ENCODE results near the gene CALML4.

The CALML4 gene

DNA sequence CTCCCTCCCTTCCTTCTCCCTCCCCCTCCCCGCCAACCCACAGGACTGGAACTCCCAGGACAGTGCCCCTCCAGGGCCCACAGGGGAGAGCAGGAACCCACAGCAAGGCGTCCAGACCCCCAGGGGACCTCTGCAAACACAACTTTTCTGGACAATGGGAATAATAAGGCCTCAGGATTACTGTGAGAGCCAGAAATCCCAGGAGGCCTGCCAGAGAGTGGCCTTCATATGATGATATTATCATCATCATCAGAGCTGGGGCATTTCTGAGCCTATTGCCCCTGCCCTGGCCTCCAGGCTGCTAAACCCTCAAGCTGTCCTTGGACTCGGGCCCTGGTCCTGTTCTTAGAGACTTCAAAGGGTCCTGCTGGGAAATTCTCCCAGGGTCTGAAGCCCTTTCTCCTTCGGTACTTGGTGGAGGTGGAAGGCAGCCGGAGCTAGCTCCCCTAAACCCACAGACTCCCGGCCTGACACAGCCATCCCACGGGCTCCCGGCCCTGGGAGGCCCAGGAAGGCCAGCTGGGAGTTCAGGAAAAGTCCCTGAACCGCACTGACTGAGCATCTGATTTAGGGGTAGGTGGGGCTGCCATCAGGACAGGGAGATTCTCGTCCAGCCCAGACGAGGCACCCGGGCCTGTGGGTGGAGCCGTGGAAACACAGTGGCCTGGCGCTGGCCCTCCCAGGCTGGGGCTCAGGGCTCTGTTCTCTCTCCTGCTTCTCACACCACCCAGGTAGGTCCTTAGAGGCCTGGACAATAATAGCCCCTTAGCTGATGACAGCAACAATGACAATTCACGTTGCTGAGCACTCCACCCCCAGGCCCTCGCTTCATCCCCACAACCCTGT is 4.9 kb downstream of the CALML4 start:
- POLR2A ChIA-PET, result no interaction called here
- CTCF ChIA-PET, result interaction anchor here (2.7 kb wide), 1 partner anchor 11 kb away, joined by 8 read pairs; no protein-coding TSS in a partner anchor
- no peak for TF ChIP-seq CTCF (IDR thresholded peaks at IDR 0.05; ENCODE audit: control extremely low read depth, extremely low read depth, low read depth, missing control alignments)
- DNase-seq (ENCODE audit: extremely low spot score), result no peak

DNA sequence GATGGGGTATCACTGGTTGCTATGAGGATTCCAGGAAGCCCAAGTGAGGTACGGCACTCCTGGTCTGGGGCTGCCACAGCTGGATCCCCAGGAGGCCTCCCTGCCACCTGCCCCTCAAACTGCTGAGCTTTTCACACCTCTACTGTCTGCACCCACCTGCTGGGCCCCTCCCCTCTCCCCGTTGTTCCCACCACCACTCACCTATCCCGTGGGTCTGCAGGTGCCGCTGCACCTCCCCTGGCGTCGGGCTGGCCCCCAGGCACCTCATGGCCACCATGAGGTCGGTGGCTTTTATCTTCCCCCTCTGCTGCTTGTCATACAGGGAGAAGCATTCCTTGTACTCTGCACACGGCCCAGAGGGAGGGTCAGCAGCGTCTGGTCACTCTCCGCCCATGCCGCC is 5.8 kb downstream of the CALML4 start:
- CTCF ChIA-PET, result interaction anchor here (1.6 kb wide), 1 partner anchor 24 kb away, joined by 3 read pairs; no protein-coding TSS in a partner anchor
- DNase-seq (ENCODE audit: extremely low spot score), result no peak
- no peak for TF ChIP-seq CTCF (IDR thresholded peaks at IDR 0.05; ENCODE audit: control extremely low read depth, extremely low read depth, low read depth, missing control alignments)
- POLR2A ChIA-PET, result no interaction called here

DNA sequence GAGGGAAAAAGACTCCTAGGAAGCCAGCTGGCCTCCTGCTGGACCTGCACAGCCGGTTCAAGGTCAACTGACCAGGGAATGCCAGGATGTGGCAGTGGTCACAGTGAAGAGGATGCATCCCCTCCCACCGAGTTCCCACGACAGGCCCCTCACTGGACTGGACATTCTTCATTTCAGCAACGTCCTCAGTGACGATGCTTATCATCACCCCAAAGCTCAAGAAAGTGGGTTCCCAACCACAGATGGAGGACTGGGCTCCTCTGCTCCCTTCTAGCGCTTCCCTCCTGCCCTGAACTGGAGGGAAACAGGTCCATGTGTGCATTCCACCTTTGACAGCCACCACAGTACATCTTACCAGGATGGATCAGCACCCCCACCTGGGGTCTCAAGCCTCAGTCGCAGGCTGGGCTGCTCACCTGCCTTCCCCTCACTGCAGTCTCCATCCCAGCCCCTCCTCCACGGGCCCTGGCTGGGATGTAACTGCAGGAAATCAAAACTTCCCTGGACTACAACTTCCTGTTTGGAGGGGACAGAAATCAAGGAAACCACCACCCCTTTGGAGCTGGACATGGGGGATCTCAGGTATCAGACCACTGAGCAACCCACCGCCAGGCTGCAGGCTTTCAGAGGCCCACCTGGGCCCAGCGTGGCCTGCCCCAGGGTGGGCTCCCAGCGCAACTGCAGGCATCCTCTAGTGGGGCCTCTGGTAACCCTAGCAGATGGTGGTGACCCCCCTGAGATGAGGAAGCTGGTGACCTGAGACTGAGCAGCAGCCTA is 7.3 kb downstream of the CALML4 start:
- ChIA-PET CTCF (interaction anchor here (1.4 to 2.7 kb wide), 4 partner anchors 8 to 23 kb away, joined by 3 to 7 read pairs (median 4); partner anchors contain the start of gene CALML4), POLR2A (no interaction called here)
- no peak for TF ChIP-seq CTCF (IDR thresholded peaks at IDR 0.05; ENCODE audit: control extremely low read depth, extremely low read depth, low read depth, missing control alignments)
- no peak for DNase-seq (ENCODE audit: extremely low spot score)

- CTCF ChIA-PET, result interaction anchor here (0.9 to 2.7 kb wide), 4 partner anchors 9 to 23 kb away, joined by 3 to 7 read pairs (median 4); partner anchors contain the start of gene CALML4
- POLR2A ChIA-PET, result no interaction called here
- TF ChIP-seq CTCF (IDR thresholded peaks at IDR 0.05; ENCODE audit: control extremely low read depth, extremely low read depth, low read depth, missing control alignments), result no peak
- DNase-seq (ENCODE audit: extremely low spot score), result peak; percentile 23
Measured at GRCh38 chr15:68197170-68197492, 8.0 kb downstream of the CALML4 start.

DNA sequence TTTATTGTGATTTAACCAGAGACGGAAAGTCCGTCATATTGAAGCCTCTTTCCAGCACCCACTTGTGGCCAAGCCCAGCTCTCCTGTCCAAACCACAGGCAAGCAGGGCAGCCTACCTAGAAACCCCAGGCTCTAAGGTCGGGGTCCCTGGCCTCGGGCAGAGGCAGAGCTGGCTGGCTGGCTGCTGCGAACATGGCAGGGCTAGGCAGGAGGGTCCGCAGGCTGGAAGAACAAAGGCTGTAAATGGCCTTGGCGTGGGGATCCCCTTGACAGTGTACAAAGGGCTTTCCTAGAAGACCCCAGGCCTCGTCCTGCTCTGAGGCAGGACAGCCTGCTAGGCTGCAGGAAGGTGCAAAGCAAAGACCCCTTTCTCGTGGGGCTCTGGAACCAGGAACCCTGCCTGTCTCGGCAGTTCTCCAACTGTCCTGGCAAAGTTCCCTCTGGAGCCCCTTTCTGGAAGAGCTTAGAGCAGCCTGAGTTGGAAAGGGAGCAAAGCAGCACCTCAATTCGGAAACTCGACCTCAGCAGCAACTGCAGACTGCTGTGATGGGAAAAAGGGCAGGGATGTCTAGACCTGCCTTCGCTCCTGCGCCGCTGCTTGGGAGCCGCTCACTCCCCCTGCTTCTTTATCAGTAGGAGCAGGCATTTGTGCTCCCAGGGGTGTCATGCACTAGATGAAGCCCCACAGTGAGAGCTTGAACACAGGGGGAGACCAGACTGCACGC is 8.5 kb downstream of the CALML4 start:
- TF ChIP-seq CTCF (IDR thresholded peaks at IDR 0.05; ENCODE audit: control extremely low read depth, extremely low read depth, low read depth, missing control alignments), result no peak
- ChIA-PET CTCF (interaction anchor here (0.9 to 2.7 kb wide), 5 partner anchors 9 to 24 kb away, joined by 3 to 10 read pairs (median 7); partner anchors contain the start of gene CALML4), POLR2A (no interaction called here)
- no peak for DNase-seq (ENCODE audit: extremely low spot score)
